ENCODE measurements around the gene CHD6.

DNA sequence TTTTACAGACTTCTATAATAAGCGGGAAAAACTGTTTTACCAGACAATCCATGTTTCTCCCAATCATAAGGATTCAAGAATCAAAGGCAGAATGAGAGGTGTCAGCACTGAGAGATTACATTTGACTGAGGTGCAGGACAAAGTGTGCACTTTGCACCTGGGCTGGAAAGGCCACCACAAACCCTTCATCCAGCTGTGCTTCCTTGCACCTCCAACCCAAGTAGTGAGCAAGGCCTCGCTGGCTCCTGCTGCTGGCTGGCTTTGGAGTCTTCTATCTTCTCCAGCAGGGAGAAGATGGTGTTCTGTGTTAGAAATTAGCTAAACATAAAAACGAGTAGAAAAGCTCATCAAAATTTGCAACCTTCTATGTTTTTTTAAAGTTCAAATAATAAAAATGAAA is 77.7 kb downstream of the CHD6 start:
- TF ChIP-seq POLR2AphosphoS5 (IDR thresholded peaks at IDR 0.05; ENCODE audit: borderline replicate concordance, low read depth, low read length) (no peak), EZH2 (IDR thresholded peaks at IDR 0.05) (no peak), FOXP2 (optimal IDR thresholded peaks at IDR 0.05; ENCODE audit: control extremely low read depth, extremely low read length, insufficient read depth) (no peak)

Data from SK-N-MC (cell line).